ENCODE results near the gene RNF19B.

- TF ChIP-seq CTCF (IDR thresholded peaks at IDR 0.05) (no peak), EP300 (IDR thresholded peaks at IDR 0.05) (no peak)
Measured at GRCh38 chr1:32927441-32927840, 37.2 kb downstream of the RNF19B start.

Measured in tibial nerve (tissue), 4 donors.